DLD1 (cell line): ENCODE measurements around the gene FUT8.

ENCODE experiments used
- in situ Hi-C: cut with HindIII; loops from 2 replicates; pipeline ENCODE4 v1.10.0; 2017; ENCODE audit warnings: low sequenced_read_pairs

The FUT8 gene

DNA sequence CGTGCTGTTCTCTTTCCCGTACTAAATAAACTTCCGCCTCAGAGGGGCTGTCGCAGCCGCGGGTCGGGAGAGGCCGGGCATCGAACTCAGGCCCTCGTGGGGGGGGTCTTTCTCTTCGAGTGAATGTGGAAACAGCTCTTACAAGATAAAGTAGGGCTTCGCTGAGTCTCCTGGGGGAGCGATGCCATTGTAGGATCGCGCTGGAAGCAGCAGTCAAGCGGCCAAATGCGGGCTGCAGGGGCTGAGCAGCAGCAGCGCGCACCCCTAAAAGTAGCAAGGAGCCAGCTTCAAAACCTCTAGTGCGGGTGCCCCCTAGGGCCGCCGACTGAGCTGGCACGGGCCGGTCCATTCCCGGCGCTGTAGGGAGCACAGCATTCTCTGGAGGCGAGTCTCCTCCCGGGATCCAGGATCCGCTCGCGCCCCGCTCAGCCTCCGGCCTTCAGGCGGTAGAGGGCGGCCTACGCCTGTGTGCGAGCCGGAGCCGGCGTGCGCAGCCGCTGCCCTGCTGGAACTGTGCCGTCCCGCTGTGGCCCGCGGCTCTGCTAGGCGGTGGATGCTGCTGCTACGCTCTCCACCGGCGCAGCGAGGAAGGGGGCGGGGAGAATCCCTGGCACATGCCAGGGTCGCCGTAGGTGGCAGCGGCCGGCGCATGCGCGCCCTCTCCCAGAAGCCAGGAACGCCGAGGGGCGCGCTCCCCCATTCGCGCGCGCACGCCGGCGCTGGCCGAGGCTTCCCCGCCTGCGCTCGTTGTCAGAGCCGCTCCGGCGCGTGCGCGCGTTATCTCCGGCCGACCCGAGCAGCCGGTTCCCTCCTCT is at the start of gene FUT8:
FUT8 (plus strand) TSS at position 699 of the 815 bp plus-strand sequence. CDS start 148,834 bp downstream, outside the sequence.
- in situ Hi-C loops: no loop called here

- in situ Hi-C loops: no loop called here
Observed at GRCh38 chr14:65366802-65367565, 45.5 kb upstream of the FUT8 start.

GRCh38 chr14:65369560-65369959 is 43.0 kb upstream of the FUT8 start:
- in situ Hi-C loops: no loop called here

DNA sequence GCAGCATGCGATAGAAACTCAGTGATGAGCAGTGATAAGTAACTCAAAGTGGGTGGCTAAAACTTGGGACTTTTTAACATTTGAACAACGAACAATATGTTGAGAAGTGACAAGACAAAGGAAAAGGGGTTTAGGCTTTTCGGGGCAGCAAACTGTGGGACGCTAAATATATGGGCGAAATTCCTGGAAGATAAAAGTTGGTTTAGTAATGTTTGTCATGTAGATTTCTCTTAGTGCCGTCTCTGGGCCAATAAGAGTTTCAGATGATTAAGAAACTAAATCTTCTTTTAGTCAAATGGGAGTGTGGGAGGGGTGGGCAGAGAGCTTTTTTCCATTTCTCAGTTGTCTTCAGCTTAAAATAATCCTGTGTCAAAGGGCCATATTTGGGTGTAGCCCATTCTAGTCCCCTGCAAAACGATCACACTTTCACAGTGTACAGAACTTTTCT is 41.7 kb upstream of the FUT8 start:
- in situ Hi-C loops: no loop called here

- in situ Hi-C loops: no loop called here
Observed at GRCh38 chr14:65371784-65372183, 40.7 kb upstream of the FUT8 start.

GRCh38 chr14:65373016-65373670 is 39.4 kb upstream of the FUT8 start:
- in situ Hi-C loops: no loop called here

DNA sequence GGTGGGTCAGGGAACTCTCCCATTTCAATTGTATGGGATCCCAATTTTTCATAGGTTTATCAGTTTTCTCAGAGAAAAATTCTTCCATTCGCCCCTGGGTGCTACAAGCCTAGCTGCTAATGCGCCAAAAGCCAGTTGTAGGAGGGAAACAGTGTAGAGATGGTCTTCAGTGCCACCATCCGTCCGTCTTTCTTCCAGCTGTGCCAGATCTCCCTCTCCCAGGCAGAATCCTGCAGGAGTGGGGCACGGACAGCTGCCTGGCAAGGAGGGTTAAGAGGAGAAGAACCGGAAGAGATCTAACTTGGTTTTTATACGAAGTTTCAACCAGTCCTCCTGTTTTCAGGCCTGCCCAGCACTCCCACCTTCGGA is 38.9 kb upstream of the FUT8 start:
- in situ Hi-C loops: no loop called here

GRCh38 chr14:65377576-65377975 is 35.0 kb upstream of the FUT8 start:
- in situ Hi-C loops: no loop called here

DNA sequence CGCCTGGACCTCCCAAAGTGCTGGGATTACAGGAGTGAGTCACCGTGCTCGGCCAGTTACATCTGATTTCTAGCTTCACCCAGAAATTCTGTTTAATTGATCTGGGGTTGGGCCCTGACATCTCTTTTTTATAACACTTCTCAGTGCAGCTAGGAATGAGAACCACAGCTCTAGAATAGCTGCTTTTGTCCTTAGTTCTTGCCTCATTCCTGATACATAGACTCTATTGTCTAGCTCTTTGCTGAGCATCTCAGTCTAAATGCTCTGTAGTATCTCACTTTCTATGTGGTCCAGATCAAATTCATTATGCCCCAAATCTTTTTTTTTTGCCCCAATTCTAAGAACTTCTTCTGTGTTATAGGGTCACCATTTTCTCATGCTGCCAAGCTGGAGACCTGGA is 29.9 kb upstream of the FUT8 start:
- in situ Hi-C loops: no loop called here

DNA sequence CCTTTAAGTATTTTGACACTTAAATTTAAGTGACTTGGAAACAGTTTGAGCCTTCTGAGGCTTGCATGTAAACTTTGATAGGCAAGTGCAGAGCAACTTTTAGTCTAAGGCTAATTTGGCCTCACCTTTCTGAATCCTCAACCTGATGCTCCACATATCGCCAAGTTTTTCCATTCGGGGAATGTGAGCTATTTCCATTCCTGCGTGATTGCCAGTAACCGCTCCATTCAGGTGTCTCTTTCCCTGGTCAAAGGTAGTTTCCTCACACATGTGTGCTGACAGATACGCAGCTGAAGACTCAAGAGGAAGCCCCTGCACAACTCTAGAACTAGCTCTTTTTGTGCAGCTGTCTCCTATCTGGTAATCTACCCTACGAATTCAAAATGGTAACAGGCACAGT is 25.4 kb upstream of the FUT8 start:
- in situ Hi-C loops: no loop called here

DNA sequence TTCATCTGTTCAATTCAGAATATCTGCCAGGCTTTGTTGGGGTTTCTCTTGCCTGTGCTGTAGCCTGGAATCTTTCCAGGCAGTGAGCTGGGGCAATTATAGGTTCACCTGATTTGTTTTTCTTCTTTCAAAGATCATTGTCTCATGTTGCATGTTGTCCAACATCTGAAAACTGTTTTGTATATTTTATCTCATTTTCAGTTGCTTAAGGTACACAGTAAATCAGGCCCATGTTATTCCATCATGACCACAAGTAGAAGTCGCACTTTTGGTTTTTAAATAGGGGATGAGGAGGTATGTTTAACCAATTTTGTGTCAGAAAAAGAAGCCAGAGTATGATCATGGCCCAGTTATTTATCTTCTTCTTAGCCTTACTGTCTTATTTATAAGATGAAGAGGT is 24.9 kb upstream of the FUT8 start:
- in situ Hi-C loops: no loop called here

DNA sequence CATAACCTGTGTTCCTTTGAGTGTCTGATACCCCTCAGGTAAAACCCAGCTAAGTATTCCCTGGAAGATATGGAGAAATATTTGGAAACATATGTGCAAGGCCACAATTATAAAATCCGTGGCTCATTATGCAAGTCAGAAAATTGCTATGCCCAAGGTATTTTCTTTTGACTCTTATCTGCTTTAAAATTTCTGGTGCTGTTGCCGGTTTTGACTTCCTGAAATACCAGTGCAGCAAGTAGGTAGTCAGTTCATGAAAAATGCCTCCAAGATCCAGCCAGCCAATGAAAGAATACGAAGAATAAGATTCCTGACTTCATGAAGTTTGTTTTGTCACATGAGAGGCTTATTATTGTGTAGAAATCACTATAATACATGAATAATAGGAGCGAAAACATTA is 20.2 kb upstream of the FUT8 start:
- in situ Hi-C loops: no loop called here

DNA sequence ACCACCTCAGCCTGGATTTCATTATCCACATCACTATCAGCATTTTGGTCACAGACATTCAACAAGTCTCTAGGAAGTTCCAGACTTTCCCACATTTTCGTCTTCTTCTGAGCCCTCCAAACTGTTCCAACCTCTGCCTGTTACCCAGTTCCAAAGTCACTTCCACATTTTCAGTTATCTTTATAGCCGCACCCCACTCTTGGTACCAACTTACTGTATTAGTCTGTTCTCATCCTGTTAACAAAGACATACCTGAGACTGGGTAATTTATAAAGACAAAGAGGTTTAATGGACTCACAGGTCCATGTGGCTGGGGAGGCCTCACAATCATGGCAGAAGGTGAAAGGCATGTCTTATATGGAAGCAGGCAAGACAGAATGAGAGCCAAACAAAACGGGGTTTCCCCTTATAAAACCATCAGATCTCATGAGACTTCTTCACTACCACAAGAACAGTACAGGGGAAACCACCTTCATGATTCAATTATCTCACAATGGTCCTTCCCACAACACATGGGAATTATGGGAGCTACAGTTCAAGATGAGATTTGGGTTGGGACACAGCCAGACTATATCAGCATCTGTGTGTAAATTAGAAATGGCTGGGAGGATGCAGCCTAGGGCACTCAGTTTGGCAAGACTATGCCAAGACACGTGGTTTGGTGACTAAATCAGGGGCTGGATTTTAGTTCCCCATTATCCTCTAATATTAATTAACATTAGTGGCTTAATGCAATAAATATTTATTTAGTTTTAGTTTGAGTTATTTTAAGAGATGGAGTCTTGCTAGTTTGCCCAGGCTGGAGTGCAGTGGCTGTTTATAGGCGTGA is 16.2 kb upstream of the FUT8 start:
- in situ Hi-C loops: no loop called here

GRCh38 chr14:65403231-65403630 is 9.3 kb upstream of the FUT8 start:
- in situ Hi-C loops: no loop called here

GRCh38 chr14:65408113-65408512 is 4.4 kb upstream of the FUT8 start:
- in situ Hi-C loops: no loop called here

GRCh38 chr14:65410640-65411039 is 1.9 kb upstream of the FUT8 start:
- in situ Hi-C loops: no loop called here

DNA sequence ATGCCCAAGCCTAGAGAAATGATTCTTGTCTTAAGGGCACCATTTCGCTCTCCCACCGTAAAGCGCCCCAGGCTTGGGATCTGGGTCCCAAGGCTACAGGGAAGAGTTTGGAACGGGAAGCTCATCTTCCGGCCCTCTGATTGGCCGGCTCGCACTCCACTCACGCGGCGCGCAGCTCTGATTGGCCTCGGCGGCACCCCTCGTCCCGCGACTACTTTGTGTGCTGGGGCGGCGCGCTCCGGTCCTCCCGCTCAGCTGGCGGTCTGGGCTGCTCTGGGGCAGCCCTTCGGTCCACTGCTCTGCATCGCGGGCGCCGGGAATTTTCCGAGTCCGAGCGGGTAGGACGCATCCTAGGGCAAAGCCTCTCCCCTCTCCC is 886 bp upstream of the FUT8 start:
- in situ Hi-C loops: no loop called here

GRCh38 chr14:65412856-65413738 is 567 bp downstream of the FUT8 start:
- in situ Hi-C loops: no loop called here

- in situ Hi-C loops: no loop called here
Observed at GRCh38 chr14:65413739-65414045, 1.2 kb downstream of the FUT8 start.

GRCh38 chr14:65414961-65415589 is 2.5 kb downstream of the FUT8 start:
- in situ Hi-C loops: no loop called here
